Peyer's patch (tissue), 4 donors: ENCODE measurements around the gene CABP4.

Experiments used
- POLR2A ChIP-seq, 2 donors: fragments of 450-650 bp; IDR thresholded peaks; one replicate each; pipeline ENCODE4 v1.5.1; 2017; ENCODE audit warnings: antibody characterized with exemption in 2 of 2, mild to moderate bottlenecking in 2 of 2, moderate library complexity in 2 of 2
- TF ChIP-seq, protein P1 (sequence below), 6 experiments: fragments of 450-650 bp in 4 of 6; fragments of 200-600 bp in 2 of 6; sonication (generic) in 1 of 6; IDR thresholded peaks; one replicate each; pipeline ENCODE4 v1.5.1; 2017 to 2019; ENCODE audit warnings: antibody characterized with exemption in 6 of 6, mild to moderate bottlenecking in 3 of 6, moderate library complexity in 1 of 6

- no peak for TF ChIP-seq POLR2A (IDR thresholded peaks at IDR 0.05)
- TF ChIP-seq, protein P1, sequence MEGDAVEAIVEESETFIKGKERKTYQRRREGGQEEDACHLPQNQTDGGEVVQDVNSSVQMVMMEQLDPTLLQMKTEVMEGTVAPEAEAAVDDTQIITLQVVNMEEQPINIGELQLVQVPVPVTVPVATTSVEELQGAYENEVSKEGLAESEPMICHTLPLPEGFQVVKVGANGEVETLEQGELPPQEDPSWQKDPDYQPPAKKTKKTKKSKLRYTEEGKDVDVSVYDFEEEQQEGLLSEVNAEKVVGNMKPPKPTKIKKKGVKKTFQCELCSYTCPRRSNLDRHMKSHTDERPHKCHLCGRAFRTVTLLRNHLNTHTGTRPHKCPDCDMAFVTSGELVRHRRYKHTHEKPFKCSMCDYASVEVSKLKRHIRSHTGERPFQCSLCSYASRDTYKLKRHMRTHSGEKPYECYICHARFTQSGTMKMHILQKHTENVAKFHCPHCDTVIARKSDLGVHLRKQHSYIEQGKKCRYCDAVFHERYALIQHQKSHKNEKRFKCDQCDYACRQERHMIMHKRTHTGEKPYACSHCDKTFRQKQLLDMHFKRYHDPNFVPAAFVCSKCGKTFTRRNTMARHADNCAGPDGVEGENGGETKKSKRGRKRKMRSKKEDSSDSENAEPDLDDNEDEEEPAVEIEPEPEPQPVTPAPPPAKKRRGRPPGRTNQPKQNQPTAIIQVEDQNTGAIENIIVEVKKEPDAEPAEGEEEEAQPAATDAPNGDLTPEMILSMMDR (IDR thresholded peaks at IDR 0.05) = peak in 2 of 6 experiments; percentile 13 to 22
Measured at GRCh38 chr11:67439321-67440228, 15.6 kb upstream of the CABP4 start.
